A549 treated with Mapracorat at 1 μM for 4 hours (cell line): ENCODE measurements around the gene NHERF1. TPM values are rescaled to one million over a fixed set of nuclear protein-coding genes. Genes with fewer than 3 reads are reported as not detected.

ENCODE experiments used
- total RNA-seq: library from RNA; stranded (reverse); fragments of 200-300 nt; extraction: Qiagen RNA extraction; gene quantifications from 5 replicates; pipeline ENCODE4 v1.2.3, GENCODE V29; 2022

The NHERF1 gene
- 34.4 to 43.9 TPM (median 41.5 TPM) in 5 replicates for total RNA-seq

GRCh38 chr17:74748529-74749278 lies at the start of gene NHERF1:
Gene NHERF1 (plus strand): TSS chr17:74748628. CDS start chr17:74748847, 219 bp downstream.

GRCh38 chr17:74712756-74713155 lies 35.7 kb upstream of the NHERF1 start, which contains the start of gene CD300LF:
Gene CD300LF (minus strand): TSS chr17:74712923. CDS start chr17:74712866, 57 bp downstream.

GRCh38 chr17:74736513-74737298 lies 11.7 kb upstream of the NHERF1 start, which contains the start of gene RAB37:
Gene RAB37 (plus strand): TSS chr17:74737256. CDS start chr17:74737273, 17 bp downstream.

GRCh38 chr17:74776044-74776962 lies 27.9 kb downstream of the NHERF1 start, which contains the start of gene NAT9:
Gene NAT9 (minus strand): TSS chr17:74776345. CDS start chr17:74775698, 647 bp downstream.

Other genes with a start within 250 kb of the NHERF1 start
- 0.07 to 0.11 TPM in 2 of 5 replicates, not detected in the others for gene CD300LB, start 217.2 kb upstream of the NHERF1 start, total RNA-seq
- gene CD300C, start 202.5 kb upstream of the NHERF1 start, total RNA-seq, result 0.15 to 0.21 TPM (median 0.19 TPM) in 4 of 5 replicates, not detected in the other
- 0.31 to 0.57 TPM in 2 of 5 replicates, not detected in the others for gene CD300H, start 181.1 kb upstream of the NHERF1 start, total RNA-seq
- not detected in 5 replicates for gene CD300LD, start 156.3 kb upstream of the NHERF1 start, total RNA-seq
- gene CD300E, start 124.9 kb upstream of the NHERF1 start, total RNA-seq, result not detected in 5 replicates
- not detected in 5 replicates for gene CD300LF, start 35.7 kb upstream of the NHERF1 start, total RNA-seq
- 0.81 to 1.8 TPM (median 1.1 TPM) in 5 replicates for gene RAB37, start 11.4 kb upstream of the NHERF1 start, total RNA-seq
- gene NAT9, start 27.7 kb downstream of the NHERF1 start, total RNA-seq, result 49.2 to 57.5 TPM (median 55.3 TPM) in 5 replicates
- 0.16 to 0.65 TPM (median 0.23 TPM) in 5 replicates for gene GRIN2C, start 111.3 kb downstream of the NHERF1 start, total RNA-seq
- 47.2 to 74.4 TPM (median 64.0 TPM) in 5 replicates for gene FDXR, start 124.4 kb downstream of the NHERF1 start, total RNA-seq
- gene FADS6, start 145.0 kb downstream of the NHERF1 start, total RNA-seq, result not detected in 5 replicates
- 0.07 to 0.12 TPM (median 0.09 TPM) in 5 replicates for gene USH1G, start 174.6 kb downstream of the NHERF1 start, total RNA-seq
- gene OTOP2, start 175.6 kb downstream of the NHERF1 start, total RNA-seq, result 0.08 to 0.10 TPM in 2 of 5 replicates, not detected in the others
- gene OTOP3, start 187.3 kb downstream of the NHERF1 start, total RNA-seq, result not detected in 5 replicates
- 10.4 to 15.2 TPM (median 13.9 TPM) in 5 replicates for gene HID1, start 224.1 kb downstream of the NHERF1 start, total RNA-seq
- 57.0 to 76.4 TPM (median 74.4 TPM) in 5 replicates for gene CDR2L, start 239.0 kb downstream of the NHERF1 start, total RNA-seq